Osteoblast (primary cell): ENCODE measurements around the gene KCNQ1. TPM values are rescaled to one million over a fixed set of nuclear protein-coding genes. Genes with fewer than 3 reads are reported as not detected.

ENCODE experiments used
- DNase-seq: peaks from one replicate; pipeline ENCODE4 v3.0.0; 2011; ENCODE audit warnings: low spot score, mixed read lengths; ENCODE audit not compliant: insufficient read length; ENCODE audit errors: missing footprints
- H2AFZ ChIP-seq: 2 replicates; pipeline ENCODE4 v1.6.0; 2011; ENCODE audit warnings: mild to moderate bottlenecking, low read length
- H3K27ac ChIP-seq: 2 replicates; pipeline ENCODE4 v1.5.1; 2011; ENCODE audit warnings: mild to moderate bottlenecking, low read depth, low read length, moderate library complexity
- H3K27me3 ChIP-seq: 2 replicates; pipeline ENCODE4 v1.6.0; 2012; ENCODE audit warnings: mild to moderate bottlenecking, control low read depth, inconsistent platforms, low read length, moderate library complexity; ENCODE audit not compliant: insufficient read depth
- H3K36me3 ChIP-seq: 2 replicates; pipeline ENCODE4 v1.5.1; 2011; ENCODE audit warnings: mild to moderate bottlenecking, low read length, control low read depth, moderate library complexity; ENCODE audit not compliant: insufficient read depth
- H3K4me1 ChIP-seq: 2 replicates; pipeline ENCODE4 v1.5.1; 2011; ENCODE audit warnings: mild to moderate bottlenecking, low read length, control low read depth, moderate library complexity; ENCODE audit not compliant: insufficient read depth
- H3K4me2 ChIP-seq: 2 replicates; pipeline ENCODE4 v1.6.0; 2011; ENCODE audit warnings: mild to moderate bottlenecking, low read length; ENCODE audit not compliant: insufficient read depth
- H3K4me3 ChIP-seq: fragments of 200-600 bp; sonication (generic); 3 replicates; pipeline ENCODE4 v1.5.1; 2012; ENCODE audit warnings: mild to moderate bottlenecking, low read length, inconsistent platforms; ENCODE audit not compliant: insufficient read depth
- H3K79me2 ChIP-seq: 2 replicates; pipeline ENCODE4 v1.6.0; 2012; ENCODE audit warnings: mild to moderate bottlenecking, low read length, control low read depth, inconsistent platforms; ENCODE audit not compliant: insufficient read depth
- H3K9me3 ChIP-seq: 2 replicates; pipeline ENCODE4 v1.5.1; 2011; ENCODE audit warnings: low read depth, low read length, control low read depth
- H4K20me1 ChIP-seq: 2 replicates; pipeline ENCODE4 v1.6.0; 2012; ENCODE audit warnings: mild to moderate bottlenecking, low read length, control low read depth; ENCODE audit not compliant: insufficient read depth
- total RNA-seq: library from RNA; depleted of rRNA; stranded (reverse); fragments of >200 nt; gene quantifications from 2 replicates; pipeline ENCODE4 v1.2.3, GENCODE V29; 2012
- TF ChIP-seq, protein P1 (sequence below): IDR thresholded peaks from 2 replicates; pipeline ENCODE4 v1.5.1; 2011; ENCODE audit warnings: mild to moderate bottlenecking, low read depth, low read length, moderate library complexity; ENCODE audit errors: extremely low read depth

KCNQ1 gene
- total RNA-seq, 1 donor, result not detected

GRCh38 chr11:2684581-2684980 lies 239.8 kb downstream of the KCNQ1 start:
- no peaks in the 10 kb centered on the region for H3K27me3 ChIP-seq
- H3K4me3 ChIP-seq, result no peak overlapping the region
- no peak overlapping the region for H2AFZ ChIP-seq
- H4K20me1 ChIP-seq, result peaks cover 73% of the 10 kb centered on the region
- H3K4me1 ChIP-seq, result peaks cover 3% of the 10 kb centered on the region
- peaks cover 93% of the 10 kb centered on the region for H3K79me2 ChIP-seq
- no peak overlapping the region for H3K27ac ChIP-seq
- no peaks in the 10 kb centered on the region for H3K9me3 ChIP-seq
- H3K4me2 ChIP-seq, result no peak overlapping the region
- TF ChIP-seq, protein P1, sequence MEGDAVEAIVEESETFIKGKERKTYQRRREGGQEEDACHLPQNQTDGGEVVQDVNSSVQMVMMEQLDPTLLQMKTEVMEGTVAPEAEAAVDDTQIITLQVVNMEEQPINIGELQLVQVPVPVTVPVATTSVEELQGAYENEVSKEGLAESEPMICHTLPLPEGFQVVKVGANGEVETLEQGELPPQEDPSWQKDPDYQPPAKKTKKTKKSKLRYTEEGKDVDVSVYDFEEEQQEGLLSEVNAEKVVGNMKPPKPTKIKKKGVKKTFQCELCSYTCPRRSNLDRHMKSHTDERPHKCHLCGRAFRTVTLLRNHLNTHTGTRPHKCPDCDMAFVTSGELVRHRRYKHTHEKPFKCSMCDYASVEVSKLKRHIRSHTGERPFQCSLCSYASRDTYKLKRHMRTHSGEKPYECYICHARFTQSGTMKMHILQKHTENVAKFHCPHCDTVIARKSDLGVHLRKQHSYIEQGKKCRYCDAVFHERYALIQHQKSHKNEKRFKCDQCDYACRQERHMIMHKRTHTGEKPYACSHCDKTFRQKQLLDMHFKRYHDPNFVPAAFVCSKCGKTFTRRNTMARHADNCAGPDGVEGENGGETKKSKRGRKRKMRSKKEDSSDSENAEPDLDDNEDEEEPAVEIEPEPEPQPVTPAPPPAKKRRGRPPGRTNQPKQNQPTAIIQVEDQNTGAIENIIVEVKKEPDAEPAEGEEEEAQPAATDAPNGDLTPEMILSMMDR, result no peak
- no peak for DNase-seq
- peaks cover 13% of the 10 kb centered on the region for H3K36me3 ChIP-seq

DNA sequence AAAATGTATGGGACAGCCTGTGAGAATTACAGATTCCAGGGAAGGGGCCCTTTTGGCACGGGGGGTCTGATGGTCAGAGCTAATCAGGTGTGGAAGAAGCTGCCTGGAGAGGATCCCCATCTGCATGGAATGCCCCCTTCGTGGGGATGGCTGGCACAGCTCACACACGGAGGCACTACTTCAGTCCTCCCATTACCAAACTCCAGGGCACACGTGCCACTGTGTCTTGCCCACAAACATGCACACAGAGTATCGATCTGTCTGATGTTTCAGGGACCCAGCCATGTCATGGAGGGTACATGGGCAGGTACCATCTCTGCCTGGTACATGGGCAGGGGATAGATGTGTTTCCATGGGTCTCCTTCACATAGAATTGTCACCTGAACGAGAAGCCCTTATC lies 240.2 kb downstream of the KCNQ1 start:
- no peak overlapping the region for H3K27ac ChIP-seq
- peaks cover 3% of the 10 kb centered on the region for H3K4me1 ChIP-seq
- H2AFZ ChIP-seq, result no peak overlapping the region
- H3K36me3 ChIP-seq, result peaks cover 13% of the 10 kb centered on the region
- H3K9me3 ChIP-seq, result no peaks in the 10 kb centered on the region
- TF ChIP-seq, protein P1, result no peak
- H4K20me1 ChIP-seq, result peaks cover 77% of the 10 kb centered on the region
- no peak overlapping the region for H3K4me2 ChIP-seq
- H3K4me3 ChIP-seq, result no peak overlapping the region
- H3K27me3 ChIP-seq, result no peaks in the 10 kb centered on the region
- peaks cover 97% of the 10 kb centered on the region for H3K79me2 ChIP-seq
- no peak for DNase-seq

- peaks cover 3% of the 10 kb centered on the region for H3K4me1 ChIP-seq
- DNase-seq, result no peak
- peaks cover 100% of the 10 kb centered on the region for H3K79me2 ChIP-seq
- no peaks in the 10 kb centered on the region for H3K9me3 ChIP-seq
- H4K20me1 ChIP-seq, result peaks cover 84% of the 10 kb centered on the region
- H3K36me3 ChIP-seq, result peaks cover 19% of the 10 kb centered on the region
- no peak overlapping the region for H2AFZ ChIP-seq
- H3K27ac ChIP-seq, result no peak overlapping the region
- no peaks in the 10 kb centered on the region for H3K27me3 ChIP-seq
- TF ChIP-seq, protein P1, result no peak
- H3K4me3 ChIP-seq, result no peak overlapping the region
- H3K4me2 ChIP-seq, result no peak overlapping the region
These were observed 241.0 kb downstream of the KCNQ1 start for GRCh38 chr11:2685566-2686359.

DNA sequence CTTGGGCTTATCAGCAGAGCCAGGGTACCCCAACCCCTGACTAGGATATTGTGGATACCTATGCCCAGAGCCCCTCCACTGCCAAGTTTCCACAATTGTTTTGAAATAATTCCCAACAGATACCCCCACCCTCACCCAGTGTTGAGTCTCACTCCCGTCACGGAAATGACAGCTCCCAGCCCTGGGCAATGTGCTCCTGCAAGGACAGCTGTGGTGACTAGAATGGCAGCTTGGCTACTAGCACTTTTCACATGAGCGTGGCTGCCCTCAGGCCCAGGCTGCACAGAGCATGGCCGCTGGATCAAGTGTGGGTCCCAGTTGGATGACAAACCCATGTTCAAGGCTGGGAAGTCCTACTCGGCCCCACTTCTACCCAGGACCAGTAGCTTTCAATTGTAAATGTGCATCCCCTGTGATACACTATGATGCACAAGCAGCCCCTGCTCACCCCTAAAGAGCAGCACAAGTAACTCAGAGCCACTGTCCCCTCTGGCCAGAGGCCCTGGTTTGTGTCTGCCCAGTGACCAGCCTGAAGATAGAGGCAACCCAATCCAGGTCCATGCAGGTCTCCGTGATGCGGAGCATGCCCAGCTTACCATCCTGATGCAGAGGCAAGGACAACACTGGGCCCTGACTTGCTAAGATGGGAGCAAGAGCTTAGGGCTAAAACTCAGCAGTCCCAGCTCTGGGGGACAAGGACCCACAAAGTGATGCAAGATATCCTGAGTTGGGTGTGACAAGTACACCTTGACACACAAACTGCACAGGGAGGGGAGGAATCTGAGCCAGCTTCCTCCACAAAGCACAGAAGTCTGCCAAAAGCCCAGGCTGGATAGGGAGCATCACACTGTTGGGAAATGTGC lies 241.8 kb downstream of the KCNQ1 start:
- no peak overlapping the region for H3K4me2 ChIP-seq
- DNase-seq, result no peak
- H3K9me3 ChIP-seq, result no peaks in the 10 kb centered on the region
- no peak overlapping the region for H3K27ac ChIP-seq
- TF ChIP-seq, protein P1, result no peak
- no peak overlapping the region for H3K4me3 ChIP-seq
- H3K27me3 ChIP-seq, result no peaks in the 10 kb centered on the region
- H3K79me2 ChIP-seq, result peaks cover 100% of the 10 kb centered on the region
- peaks cover 84% of the 10 kb centered on the region for H4K20me1 ChIP-seq
- H2AFZ ChIP-seq, result no peak overlapping the region
- H3K36me3 ChIP-seq, result peaks cover 19% of the 10 kb centered on the region
- peaks cover 3% of the 10 kb centered on the region for H3K4me1 ChIP-seq
